Osteocyte (in vitro differentiated cells): ENCODE results near the gene APBA2. TPM values are rescaled to one million over a fixed set of nuclear protein-coding genes. Genes with fewer than 3 reads are reported as not detected.
"Not testable (repeated sequence)": the region's sequence is repeated elsewhere in the genome, so short reads cannot be mapped to it uniquely, and the experiment has no call there.

Source experiments
- DNase-seq: peaks from one replicate; pipeline ENCODE4 v3.0.0; 2021; ENCODE audit warnings: mixed read lengths; ENCODE audit not compliant: unreplicated experiment; ENCODE audit errors: extremely low spot score
- H3K27ac Mint-ChIP-seq: one replicate; pipeline ENCODE4 v1.8.0; 2021; ENCODE audit warnings: mild to moderate bottlenecking, mixed read lengths; ENCODE audit not compliant: unreplicated experiment
- H3K27me3 Mint-ChIP-seq: one replicate; pipeline ENCODE4 v1.8.0; 2021; ENCODE audit warnings: mixed read lengths; ENCODE audit not compliant: unreplicated experiment
- H3K36me3 Mint-ChIP-seq: one replicate; pipeline ENCODE4 v1.8.0; 2021; ENCODE audit warnings: mixed read lengths; ENCODE audit not compliant: unreplicated experiment
- H3K4me1 Mint-ChIP-seq: one replicate; pipeline ENCODE4 v1.8.0; 2021; ENCODE audit warnings: mixed read lengths; ENCODE audit not compliant: unreplicated experiment
- H3K4me3 Mint-ChIP-seq: one replicate; pipeline ENCODE4 v1.8.0; 2021; ENCODE audit warnings: mild to moderate bottlenecking, moderate library complexity, mixed read lengths; ENCODE audit not compliant: unreplicated experiment
- H3K9me3 Mint-ChIP-seq: one replicate; pipeline ENCODE4 v1.8.0; 2021; ENCODE audit warnings: mixed read lengths; ENCODE audit not compliant: unreplicated experiment
- CTCF ChIP-seq: fragments of 200-600 bp; sonication (generic); IDR thresholded peaks from 2 replicates; pipeline ENCODE4 v1.5.0; 2021; ENCODE audit warnings: antibody characterized with exemption, mild to moderate bottlenecking, moderate library complexity
- total RNA-seq: library from RNA; stranded (reverse); gene quantifications from 2 replicates; pipeline ENCODE4 v1.2.1, GENCODE V29; 2021

APBA2 gene
- total RNA-seq, 1 donor from 2014 or later = 23.5 TPM

- H3K9me3 Mint-ChIP-seq, H3K27ac Mint-ChIP-seq, H3K36me3 Mint-ChIP-seq, DNase-seq, H3K27me3 Mint-ChIP-seq, H3K4me1 Mint-ChIP-seq, H3K4me3 Mint-ChIP-seq: not testable (repeated sequence)
Observed at GRCh38 chr15:28854578-28854977, 31.2 kb upstream of the APBA2 start.

GRCh38 chr15:28861031-28861534, 24.7 kb upstream of the APBA2 start:
- TF ChIP-seq CTCF = no peak
- Mint-ChIP-seq H3K36me3 (no peaks in the 10 kb centered on the region), H3K9me3 (no peaks in the 10 kb centered on the region), H3K27me3 (no peaks in the 10 kb centered on the region), H3K4me1 (no peaks in the 10 kb centered on the region), H3K4me3 (no peak overlapping the region), H3K27ac (no peak overlapping the region)
- no peak for DNase-seq

- H3K4me1 Mint-ChIP-seq, DNase-seq, H3K9me3 Mint-ChIP-seq, H3K36me3 Mint-ChIP-seq, H3K27me3 Mint-ChIP-seq, H3K4me3 Mint-ChIP-seq, H3K27ac Mint-ChIP-seq: not testable (repeated sequence)
Observed at GRCh38 chr15:28861589-28862293, 24.0 kb upstream of the APBA2 start.

GRCh38 chr15:28868744-28869345, 16.9 kb upstream of the APBA2 start:
- H3K36me3 Mint-ChIP-seq = no peaks in the 10 kb centered on the region
- no peaks in the 10 kb centered on the region for H3K9me3 Mint-ChIP-seq
- no peaks in the 10 kb centered on the region for H3K27me3 Mint-ChIP-seq
- H3K4me1 Mint-ChIP-seq = peaks cover 7% of the 10 kb centered on the region
- DNase-seq = no peak
- no peak for TF ChIP-seq CTCF
- H3K27ac Mint-ChIP-seq = no peak overlapping the region
- H3K4me3 Mint-ChIP-seq = no peak overlapping the region

GRCh38 chr15:28871168-28871567, 14.6 kb upstream of the APBA2 start:
- Mint-ChIP-seq H3K27me3 (no peaks in the 10 kb centered on the region), H3K9me3 (no peaks in the 10 kb centered on the region), H3K4me1 (peaks cover 11% of the 10 kb centered on the region), H3K4me3 (no peak overlapping the region), H3K36me3 (no peaks in the 10 kb centered on the region), H3K27ac (no peak overlapping the region)
- no peak for TF ChIP-seq CTCF
- DNase-seq = no peak

- no peak for TF ChIP-seq CTCF
- Mint-ChIP-seq H3K4me1 (peaks cover 11% of the 10 kb centered on the region), H3K36me3 (no peaks in the 10 kb centered on the region), H3K4me3 (no peak overlapping the region), H3K9me3 (no peaks in the 10 kb centered on the region), H3K27me3 (no peaks in the 10 kb centered on the region), H3K27ac (no peak overlapping the region)
- DNase-seq = no peak
Observed at GRCh38 chr15:28873006-28873405, 12.8 kb upstream of the APBA2 start.
